HG02798 (cell line): Measurements from ENCODE around the gene TBX2.
"Not testable (repeated sequence)": the region's sequence is repeated elsewhere in the genome, so short reads cannot be mapped to it uniquely, and the experiment has no call there.

ENCODE experiments used
- ATAC-seq: cut with Tn5 transposase; IDR thresholded peaks from one replicate; pipeline ENCODE4 v1.9.1; 2021; ENCODE audit warnings: mild to moderate bottlenecking; ENCODE audit not compliant: unreplicated experiment, poor library complexity

Gene TBX2

DNA sequence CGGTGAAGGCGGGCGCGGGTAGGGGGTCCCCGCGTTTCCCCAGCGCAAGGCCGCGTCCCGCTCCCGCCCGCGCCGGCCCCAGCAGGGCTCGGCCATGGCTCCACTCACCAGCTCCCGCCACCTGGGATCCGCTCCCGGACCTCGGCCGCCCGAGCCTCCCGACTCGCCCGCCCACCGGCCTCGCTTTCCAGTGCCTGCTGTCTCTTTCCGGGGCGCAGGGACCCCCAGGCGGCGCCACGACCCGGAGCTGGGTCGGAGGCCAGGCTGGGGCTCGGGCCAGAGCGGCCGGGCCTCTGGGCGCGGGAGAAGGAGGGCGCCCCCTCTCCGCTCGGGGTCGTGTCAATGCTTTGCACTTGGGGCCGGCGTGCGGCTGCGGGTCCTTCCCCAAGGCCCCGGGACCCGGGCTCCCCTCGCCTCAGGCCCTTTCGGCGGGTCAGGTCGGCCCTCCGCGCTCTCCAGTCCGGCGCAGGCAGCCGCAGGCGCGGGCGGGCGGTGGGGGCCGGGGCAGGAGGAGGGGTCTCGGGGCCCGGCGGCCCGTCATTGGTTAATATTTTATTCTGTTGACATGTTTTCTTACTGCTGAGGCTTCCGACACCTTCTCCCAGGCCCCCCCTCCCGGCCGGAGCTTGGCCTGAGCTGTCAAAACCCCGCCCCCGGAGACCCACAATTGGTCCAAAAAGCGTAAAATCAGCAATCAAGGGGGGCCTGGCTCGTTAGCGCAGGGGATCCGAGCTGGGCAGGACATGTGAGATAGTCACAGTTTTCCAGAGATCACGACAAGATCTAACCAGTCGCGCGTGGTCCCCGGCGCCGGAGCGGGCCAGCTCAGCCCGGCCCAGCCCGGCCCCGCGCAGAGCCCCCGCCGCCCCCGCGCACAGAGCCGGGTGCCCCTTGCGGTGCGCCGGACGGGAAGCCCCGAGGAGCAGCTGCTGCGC, at the start of gene TBX2:
Gene TBX2, plus strand, starts transcription at position 713 of the 935 bp plus-strand sequence. CDS start 334 bp downstream, outside the sequence.
- ATAC-seq, result no peak

DNA sequence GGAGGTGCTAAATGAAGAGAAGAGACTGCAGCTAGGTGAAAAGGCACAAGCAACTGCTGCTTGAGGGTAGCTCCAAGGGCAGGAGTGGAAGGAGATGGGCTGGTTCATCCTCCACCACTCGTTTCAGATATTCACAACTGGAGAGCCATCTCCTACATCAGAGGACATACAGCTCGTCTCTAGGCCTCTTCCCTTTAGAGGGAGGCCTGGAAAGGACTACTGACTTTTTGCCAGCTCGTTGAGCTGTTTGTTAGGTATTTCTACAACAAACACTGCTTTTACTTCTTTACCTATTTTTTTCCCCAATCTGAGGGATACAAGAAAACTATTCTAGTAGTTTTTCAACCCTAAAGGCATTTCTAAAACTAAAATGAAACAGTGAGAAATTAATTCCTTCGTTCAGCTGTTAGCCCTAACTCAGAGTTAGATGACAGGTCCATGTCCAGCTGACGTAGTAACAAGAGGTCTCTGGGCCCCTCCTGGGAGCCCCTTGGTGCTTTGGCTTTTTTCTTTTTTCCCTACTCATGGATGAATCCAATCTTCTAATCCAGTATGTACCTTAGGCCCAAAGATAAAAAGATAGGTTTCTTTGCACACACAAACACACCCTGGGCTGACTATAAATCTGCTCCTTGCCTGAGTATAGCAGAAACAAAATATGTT, 47.8 kb upstream of the TBX2 start:
- ATAC-seq, result no peak

DNA sequence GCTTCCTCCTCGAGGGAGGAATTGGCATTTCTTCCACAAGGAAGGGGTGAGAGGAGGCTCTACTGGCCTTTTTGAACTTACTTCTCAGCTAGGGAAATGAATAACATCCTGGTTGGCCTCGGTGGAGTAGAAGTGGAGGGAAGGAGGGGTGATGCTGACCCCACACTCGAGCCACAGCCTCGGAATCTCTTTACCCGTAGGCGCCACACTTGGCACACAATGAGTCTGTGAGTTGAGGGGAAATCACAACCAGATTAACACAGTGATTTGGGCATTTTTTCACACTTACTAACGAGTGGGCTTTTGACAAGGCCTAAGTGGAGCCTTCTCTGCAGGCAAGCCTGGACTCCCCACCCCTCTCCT, 47.3 kb upstream of the TBX2 start:
- no peak for ATAC-seq

GRCh38 chr17:61352781-61353491, 46.7 kb upstream of the TBX2 start:
- ATAC-seq, result no peak

DNA sequence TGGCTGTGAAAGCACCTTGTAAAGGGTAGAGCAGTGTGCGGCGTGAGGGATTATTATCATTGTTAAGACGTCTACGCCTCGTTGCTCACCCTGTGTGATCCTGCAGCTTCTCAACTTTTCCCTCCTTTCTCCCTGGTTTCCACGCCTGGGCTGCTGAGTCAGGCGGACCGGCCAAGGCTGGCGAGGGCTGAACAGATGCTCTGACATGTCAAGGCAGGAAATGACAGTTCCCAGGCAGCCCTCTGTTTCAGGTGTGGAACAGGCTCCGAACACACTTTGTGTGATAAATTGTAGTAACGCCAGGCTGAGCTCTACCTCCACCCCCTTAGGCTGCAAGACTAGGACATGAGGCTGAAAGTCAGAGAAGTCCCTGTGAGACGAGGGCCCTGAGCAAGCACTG, 46.0 kb upstream of the TBX2 start:
- no peak for ATAC-seq

DNA sequence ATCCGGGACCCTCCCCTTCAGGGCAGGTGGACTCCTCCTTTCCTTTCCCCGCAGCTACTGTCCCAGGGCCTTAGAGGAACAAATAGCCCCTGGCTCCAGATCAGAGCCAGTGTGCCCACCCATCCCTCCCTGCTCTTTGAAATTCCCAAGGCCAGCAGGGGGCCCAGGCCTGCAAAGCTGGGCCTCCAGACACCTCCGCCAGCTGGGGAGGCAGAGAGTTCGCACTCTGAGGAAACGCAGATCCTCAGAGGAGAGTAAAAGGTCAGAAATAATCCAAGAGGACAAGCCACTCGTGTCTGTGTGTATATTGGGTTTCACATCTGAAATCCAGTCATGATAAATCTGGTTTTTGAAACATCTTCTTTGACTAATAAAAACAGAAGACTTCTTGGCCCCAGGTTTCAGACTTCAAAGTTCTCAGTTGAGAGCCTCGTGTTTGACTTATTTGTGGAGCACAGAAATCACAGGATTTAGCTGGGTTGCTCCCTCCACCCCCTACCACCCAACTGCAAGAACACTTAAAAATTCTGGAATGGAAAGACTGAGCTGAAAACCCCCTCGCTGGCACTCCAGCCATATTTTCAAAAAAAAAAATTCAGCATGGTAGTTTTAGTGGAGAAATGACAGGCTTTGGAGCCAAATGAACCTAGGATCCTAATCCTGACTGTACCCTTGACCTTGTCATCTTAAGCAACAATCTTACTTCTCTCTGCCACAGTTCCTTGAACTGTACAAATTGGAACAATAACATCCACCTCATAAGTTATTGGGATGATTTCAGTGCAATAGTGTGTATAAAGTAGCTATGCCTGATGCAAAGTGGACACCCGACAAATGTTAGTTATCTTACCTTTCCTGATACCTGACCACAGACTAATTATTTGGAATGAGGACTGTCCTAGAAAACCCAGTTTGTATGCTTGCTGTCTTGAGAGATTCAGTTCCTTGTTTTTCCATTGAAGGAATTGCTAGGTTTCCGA, 44.5 kb upstream of the TBX2 start:
- no peak for ATAC-seq

- not testable (repeated sequence) for ATAC-seq
These were observed 42.6 kb upstream of the TBX2 start for GRCh38 chr17:61357061-61357460.

- ATAC-seq, result not testable (repeated sequence)
These were observed 40.1 kb upstream of the TBX2 start for GRCh38 chr17:61359513-61359912.

GRCh38 chr17:61360318-61360943, 39.2 kb upstream of the TBX2 start:
- ATAC-seq, result no peak

DNA sequence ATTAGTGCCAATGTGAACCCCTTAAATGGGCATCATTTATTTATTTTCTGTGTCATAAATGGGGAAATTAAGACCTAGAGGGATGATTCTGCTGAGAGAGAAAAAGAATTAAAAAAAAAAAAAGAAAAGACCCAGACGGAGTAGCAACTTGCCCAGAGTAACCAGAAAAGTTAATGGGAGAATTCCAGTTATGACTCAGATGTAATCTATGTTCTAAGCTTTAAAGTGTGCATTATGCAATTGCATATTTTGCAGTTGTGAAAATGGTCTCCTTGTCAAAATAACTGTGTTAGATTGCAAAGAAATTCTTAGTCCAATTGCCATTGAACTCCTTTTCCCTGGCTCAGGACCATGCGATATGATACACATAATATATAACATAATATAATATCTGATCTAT, 38.6 kb upstream of the TBX2 start:
- no peak for ATAC-seq

DNA sequence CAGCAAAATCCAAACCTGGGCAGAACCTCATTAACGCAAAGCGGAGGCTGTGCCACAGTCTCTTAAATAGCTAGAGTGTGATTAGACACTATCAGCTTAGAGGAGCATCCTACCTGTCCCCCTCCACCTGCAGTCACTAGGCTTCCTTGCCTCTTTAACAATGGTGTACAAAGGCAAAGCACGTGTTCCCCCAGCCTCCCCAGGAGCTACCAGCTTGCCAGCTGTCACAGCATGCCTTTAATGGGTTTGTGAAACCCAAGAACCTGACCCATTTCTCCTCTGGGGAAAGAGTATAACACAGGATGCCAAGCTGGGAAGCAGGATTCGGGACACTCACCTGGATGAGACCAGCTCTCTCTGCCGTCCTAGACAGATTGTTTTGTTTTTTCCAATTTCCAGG, 37.2 kb upstream of the TBX2 start:
- ATAC-seq, result no peak

- no peak for ATAC-seq
These were observed 36.6 kb upstream of the TBX2 start for GRCh38 chr17:61362852-61363600.

GRCh38 chr17:61363601-61364462, 35.8 kb upstream of the TBX2 start:
- no peak for ATAC-seq

- ATAC-seq, result no peak
These were observed 35.2 kb upstream of the TBX2 start for GRCh38 chr17:61364463-61364846.

GRCh38 chr17:61366076-61366714, 33.4 kb upstream of the TBX2 start:
- no peak for ATAC-seq

- no peak for ATAC-seq
These were observed 32.8 kb upstream of the TBX2 start for GRCh38 chr17:61366715-61367413.
